Naive thymus-derived CD8-positive, alpha-beta T cell (primary cell): Measurements from ENCODE around the gene REG4. TPM values are rescaled to one million over a fixed set of nuclear protein-coding genes. Genes with fewer than 3 reads are reported as not detected.

Experiments used
- ATAC-seq, 2 donors: fragments of 150-1000 bp; cut with Tn5 transposase in 1 of 2; sonication (Bioruptor Pico), chemical (Tn5 transposase) in 1 of 2; 1 replicate in 1 of 2; 2 replicates in 1 of 2; pipeline ENCODE4 v1.10.0; 2021; ENCODE audit warnings: mild to moderate bottlenecking in 2 of 2, moderate library complexity in 2 of 2
- POLR2A ChIA-PET: fragments of 350-600 bp; sonication (Branson Sonifier 250); formaldehyde crosslinking; loops from one replicate; lab custom pipeline; 2021; ENCODE audit warnings: antibody characterized with exemption; lab: Charles Lee
- DNase-seq, 10 donors: peaks; one replicate each; pipeline versions ENCODE4 v3.0.0 to v3.0.0-alpha.2; 2020 to 2022
- H3K27ac Mint-ChIP-seq, 10 donors: one replicate each; pipeline ENCODE4 v1.8.0; 2020 to 2022; ENCODE audit warnings: mild to moderate bottlenecking in 10 of 10, mixed read lengths in 10 of 10, moderate library complexity in 4 of 10, inconsistent platforms in 1 of 10
- H3K27me3 Mint-ChIP-seq, 5 donors: one replicate each; pipeline ENCODE4 v1.8.0; 2021 to 2022; ENCODE audit warnings: mixed read lengths in 5 of 5
- H3K36me3 Mint-ChIP-seq, 3 donors: one replicate each; pipeline ENCODE4 v1.8.0; 2020 to 2022; ENCODE audit warnings: mixed read lengths in 3 of 3, mild to moderate bottlenecking in 2 of 3, inconsistent platforms in 1 of 3
- H3K4me1 Mint-ChIP-seq, 4 donors: one replicate each; pipeline ENCODE4 v1.8.0; 2021 to 2022; ENCODE audit warnings: mixed read lengths in 4 of 4
- H3K4me3 Mint-ChIP-seq, 10 donors: one replicate each; pipeline ENCODE4 v1.8.0; 2020 to 2022; ENCODE audit warnings: mild to moderate bottlenecking in 10 of 10, mixed read lengths in 10 of 10, moderate library complexity in 6 of 10, inconsistent platforms in 1 of 10
- H3K9me3 Mint-ChIP-seq, 9 donors: one replicate each; pipeline ENCODE4 v1.8.0; 2020 to 2022; ENCODE audit warnings: mixed read lengths in 9 of 9, mild to moderate bottlenecking in 3 of 9, inconsistent platforms in 1 of 9, moderate library complexity in 1 of 9
- polyA plus RNA-seq, 3 donors: library from polyadenylated mRNA; unstranded; fragments of 300-500 nt; fragmentation: Illumina TruSeq; gene quantifications; one replicate each; pipeline ENCODE4 v1.2.3, GENCODE V29; 2021
- total RNA-seq, 8 experiments: library from RNA in 2 of 8; stranded (reverse) in 2 of 8; gene quantifications; one replicate each; pipeline ENCODE4 v1.2.3 and lab custom pipeline; 2021 to 2026

REG4 gene
- total and polyA plus RNA-seq, 5 experiments from 2014 or later = 15.0 to 63.0 (median 18.1) TPM

DNA sequence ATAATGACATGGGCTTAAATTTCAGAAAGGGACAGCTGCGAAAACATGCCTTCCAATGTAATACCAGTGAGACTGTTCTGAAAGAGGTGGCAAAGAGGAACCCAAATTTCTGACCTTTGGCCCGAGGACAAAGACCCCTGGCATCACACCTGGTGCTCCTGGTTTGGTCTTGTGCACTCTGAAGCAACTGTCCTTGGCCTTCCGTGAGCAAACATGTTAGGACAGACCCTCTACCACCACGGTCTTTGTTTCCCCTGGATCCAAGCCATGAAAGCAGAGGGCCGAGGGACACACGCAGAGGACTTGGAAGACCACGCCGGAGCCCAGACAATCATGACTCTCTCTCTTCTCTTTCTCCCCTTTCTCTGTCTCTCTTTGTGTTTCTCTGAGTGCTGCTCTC, 6.0 kb downstream of the REG4 start:
- peaks cover 3 to 14% (median 7%) of the 10 kb centered on the region in 4 donors for H3K4me1 Mint-ChIP-seq
- no peak overlapping the region for H3K4me3 Mint-ChIP-seq
- H3K36me3 Mint-ChIP-seq = no peaks in the 10 kb centered on the region
- no peaks in the 10 kb centered on the region for H3K9me3 Mint-ChIP-seq
- DNase-seq (no peak), ATAC-seq (no peak)
- POLR2A ChIA-PET = no interaction called here
- peak overlapping the region in 1 of 10 donors; percentile 18 for H3K27ac Mint-ChIP-seq
- peaks cover 6 to 26% (median 9%) of the 10 kb centered on the region in 5 donors for H3K27me3 Mint-ChIP-seq

DNA sequence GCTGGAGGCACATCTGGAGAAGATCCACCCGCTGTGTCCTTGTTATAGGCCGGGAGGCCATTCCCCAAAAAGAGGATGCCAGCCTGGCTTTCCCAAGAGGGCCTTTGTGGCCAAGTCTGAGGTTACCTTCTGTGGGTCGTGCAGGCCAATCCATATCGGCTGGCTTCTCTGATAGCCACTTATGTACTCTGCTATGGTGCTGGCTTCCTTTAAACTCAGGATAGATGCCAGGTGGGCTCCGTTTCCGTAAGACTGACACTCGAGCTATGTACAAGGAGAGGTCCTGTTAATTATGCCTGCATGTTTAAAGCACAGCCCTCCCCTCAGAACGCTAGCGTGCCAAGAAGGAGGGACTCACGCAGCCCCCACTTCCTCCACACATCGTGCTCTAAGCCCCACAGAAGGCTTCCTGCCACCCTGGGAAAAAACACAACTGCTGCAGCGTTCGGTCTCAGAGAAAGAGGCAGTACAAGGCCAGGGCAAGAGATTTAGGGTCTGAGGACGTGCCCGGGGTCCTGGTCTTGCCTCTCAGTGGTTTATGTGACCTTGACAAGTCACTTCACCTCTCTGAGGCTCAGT, 11.6 kb downstream of the REG4 start:
- Mint-ChIP-seq H3K9me3 (no peaks in the 10 kb centered on the region), H3K4me3 (peak overlapping the region; percentile 62 to 87 (median 80))
- peak in 9 of 10 donors; percentile 4 to 71 (median 48) for DNase-seq

DNA sequence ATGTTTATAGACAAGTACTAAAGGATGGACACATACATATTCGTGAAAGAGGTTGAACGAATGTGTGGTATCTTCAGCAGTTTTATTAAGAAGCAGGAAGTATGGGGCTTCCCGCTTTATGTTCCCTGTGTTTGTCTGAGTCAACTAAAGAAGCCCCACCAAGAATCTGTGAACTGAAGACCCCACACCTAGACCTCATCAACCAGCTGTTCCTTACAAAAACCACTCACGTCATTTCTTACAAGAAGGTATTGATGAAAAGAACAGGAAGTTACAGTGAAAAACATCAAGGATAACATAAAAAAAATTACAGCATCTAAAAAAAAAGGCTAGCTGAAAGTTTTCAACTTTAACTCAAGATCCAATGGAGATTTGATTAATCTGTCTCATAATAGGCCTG, 12.3 kb downstream of the REG4 start:
- Mint-ChIP-seq H3K27me3 (no peaks in the 10 kb centered on the region), H3K4me1 (peaks cover 19 to 47% (median 32%) of the 10 kb centered on the region in 4 donors), H3K27ac (peak overlapping the region; percentile 84 to 97 (median 94)), H3K9me3 (no peaks in the 10 kb centered on the region), H3K4me3 (peak overlapping the region; percentile 62 to 87 (median 80)), H3K36me3 (peaks cover 0 to 27% (median 9%) of the 10 kb centered on the region in 3 donors)
- POLR2A ChIA-PET = interaction anchor here (0.6 to 2.0 kb wide), 2 partner anchors 10 to 33 kb away, joined by 3 to 11 read pairs; no protein-coding TSS in a partner anchor
- peak in 6 of 10 donors; percentile 1 to 53 (median 24) for DNase-seq
- peak; percentile 38 to 69 for ATAC-seq

More for the DNA sequence above, 11.6 kb downstream of the REG4 start:
- peak overlapping the region; percentile 84 to 97 (median 94) for H3K27ac Mint-ChIP-seq
- H3K27me3 Mint-ChIP-seq = no peaks in the 10 kb centered on the region
- POLR2A ChIA-PET = interaction anchor here (2.0 kb wide), 1 partner anchor 9 kb away, joined by 11 read pairs; no protein-coding TSS in a partner anchor
- peak; percentile 82 to 91 for ATAC-seq
- peaks cover 19 to 47% (median 32%) of the 10 kb centered on the region in 4 donors for H3K4me1 Mint-ChIP-seq
- H3K36me3 Mint-ChIP-seq = peaks cover 0 to 20% (median 6%) of the 10 kb centered on the region in 3 donors

DNA sequence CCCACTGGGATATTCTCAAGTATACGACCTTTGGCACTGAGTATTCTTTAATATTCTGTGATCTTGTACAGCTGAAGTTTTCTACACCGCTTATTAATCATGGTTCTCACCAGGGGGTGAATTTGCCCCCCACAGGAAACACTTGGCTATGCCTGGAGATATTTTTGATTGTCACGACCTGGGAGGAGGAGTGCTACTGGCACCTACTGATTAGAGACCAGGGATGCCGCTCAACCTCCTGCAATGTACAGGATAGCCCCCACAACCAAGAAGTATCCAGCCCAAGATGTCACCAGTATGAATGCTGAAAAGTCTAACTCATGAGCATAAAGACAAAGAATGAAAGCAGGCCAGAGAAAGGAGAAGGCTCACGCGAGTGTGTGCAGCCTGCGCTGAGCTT, 13.7 kb downstream of the REG4 start:
- ATAC-seq = no peak
- peaks cover 19 to 47% (median 32%) of the 10 kb centered on the region in 4 donors for H3K4me1 Mint-ChIP-seq
- no peaks in the 10 kb centered on the region for H3K9me3 Mint-ChIP-seq
- H3K4me3 Mint-ChIP-seq = peak overlapping the region in 7 of 10 donors; percentile 4 to 77 (median 24)
- H3K27ac Mint-ChIP-seq = peak overlapping the region; percentile 22 to 97 (median 90)
- POLR2A ChIA-PET = no interaction called here
- peaks cover 0 to 40% (median 19%) of the 10 kb centered on the region in 3 donors for H3K36me3 Mint-ChIP-seq
- no peak for DNase-seq
- no peaks in the 10 kb centered on the region for H3K27me3 Mint-ChIP-seq

DNA sequence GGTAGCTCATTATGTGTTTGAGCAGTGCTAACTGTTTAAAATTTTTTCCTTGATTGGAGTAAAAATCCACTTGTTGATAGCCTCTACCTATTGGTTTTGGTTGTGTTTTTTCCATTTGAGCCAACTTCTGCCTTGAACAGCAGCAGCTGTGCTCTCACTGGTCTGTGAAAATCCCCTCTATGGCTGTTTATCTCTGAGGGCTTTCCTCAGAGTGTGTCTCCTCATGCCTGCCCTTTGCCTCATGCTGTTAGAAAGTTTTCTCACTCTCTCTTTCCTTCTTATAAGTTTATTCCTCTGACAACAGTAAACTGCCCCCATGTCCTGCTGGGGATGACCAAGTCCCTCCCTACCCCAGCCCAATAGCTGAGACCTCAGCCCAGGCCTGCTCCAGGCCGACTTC, 14.1 kb downstream of the REG4 start:
- DNase-seq = no peak
- Mint-ChIP-seq H3K4me1 (peaks cover 19 to 47% (median 32%) of the 10 kb centered on the region in 4 donors), H3K36me3 (peaks cover 0 to 40% (median 19%) of the 10 kb centered on the region in 3 donors), H3K27me3 (no peaks in the 10 kb centered on the region), H3K27ac (peak overlapping the region; percentile 3 to 97 (median 90)), H3K4me3 (peak overlapping the region in 1 of 10 donors; percentile 28), H3K9me3 (no peaks in the 10 kb centered on the region)
- no peak for ATAC-seq
- POLR2A ChIA-PET = no interaction called here

DNA sequence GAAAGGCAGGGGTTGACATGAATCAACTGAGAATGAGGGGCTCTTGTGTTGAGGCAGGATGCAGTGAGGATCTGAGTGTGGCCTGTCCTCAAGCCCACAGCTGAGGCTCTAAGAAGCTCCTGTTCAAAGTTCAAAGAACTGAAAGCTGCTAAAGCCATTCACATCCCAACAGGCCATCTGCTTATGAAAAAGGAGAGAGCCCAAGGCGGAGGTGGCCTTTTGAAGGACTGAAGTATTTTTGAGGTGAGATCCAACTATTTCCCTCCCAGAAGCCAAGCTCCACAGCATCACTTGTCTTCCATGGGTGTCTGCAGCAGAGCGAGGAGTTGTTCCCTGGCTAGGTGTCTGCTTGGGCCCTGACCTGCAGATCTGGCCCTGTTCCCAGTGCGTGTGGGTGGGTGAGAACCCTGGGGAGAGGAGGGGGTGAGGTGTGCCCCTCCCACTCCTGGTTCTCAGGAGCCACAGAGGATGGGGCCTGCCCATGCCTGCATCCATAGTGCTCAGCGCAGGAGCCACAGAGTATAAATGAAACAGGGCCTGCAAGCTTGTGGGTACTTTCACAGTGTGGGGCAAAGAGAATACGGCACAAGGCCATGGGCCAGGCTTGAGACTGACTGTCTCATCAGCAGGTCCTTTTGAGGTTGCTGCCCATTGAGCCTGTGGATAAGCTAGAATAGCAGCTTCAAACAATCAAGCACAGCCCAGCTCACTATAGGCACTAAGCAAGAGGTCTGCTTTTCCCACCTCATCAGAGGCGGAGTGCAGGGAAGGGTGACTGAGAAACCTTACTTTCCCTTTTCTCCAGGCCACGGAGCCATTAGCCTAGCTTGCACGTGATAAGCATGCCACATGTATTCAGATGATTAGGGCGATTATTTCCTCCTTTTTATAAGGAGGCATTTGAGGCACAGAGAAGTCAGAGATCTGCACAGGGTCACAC, 15.7 kb downstream of the REG4 start:
- Mint-ChIP-seq H3K4me1 (peaks cover 19 to 43% (median 29%) of the 10 kb centered on the region in 4 donors), H3K36me3 (peaks cover 0 to 40% (median 19%) of the 10 kb centered on the region in 3 donors)

DNA sequence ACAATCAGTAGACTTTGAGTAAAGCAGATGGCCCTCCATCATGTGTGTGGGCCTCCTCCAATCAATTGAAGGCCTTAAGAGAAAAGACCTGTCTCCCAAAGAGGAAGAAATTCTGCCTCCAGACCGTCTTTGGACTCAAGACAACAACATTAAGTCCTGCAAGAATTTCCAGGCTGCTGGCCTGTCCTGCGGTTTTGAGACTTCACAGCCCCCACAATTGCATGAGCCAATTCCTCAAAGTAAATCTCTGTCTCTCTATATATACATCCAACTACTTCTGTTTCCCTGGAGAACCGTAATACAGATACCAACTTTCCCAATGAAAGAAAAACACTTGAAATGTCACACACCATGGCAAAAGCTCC, 16.4 kb downstream of the REG4 start:
- ATAC-seq (no peak), DNase-seq (no peak)
- Mint-ChIP-seq H3K4me1 (peaks cover 14 to 36% (median 24%) of the 10 kb centered on the region in 4 donors), H3K4me3 (no peak overlapping the region), H3K27ac (peak overlapping the region in 4 of 10 donors; percentile 8 to 97 (median 66)), H3K36me3 (peaks cover 0 to 40% (median 19%) of the 10 kb centered on the region in 3 donors), H3K27me3 (peaks cover 0 to 12% (median 0%) of the 10 kb centered on the region in 5 donors), H3K9me3 (no peaks in the 10 kb centered on the region)
- POLR2A ChIA-PET = no interaction called here

More for the DNA sequence above, 15.7 kb downstream of the REG4 start:
- POLR2A ChIA-PET = interaction anchor here (0.6 kb wide), 1 partner anchor 669 kb away, joined by 3 read pairs; no protein-coding TSS in a partner anchor
- no peak overlapping the region for H3K4me3 Mint-ChIP-seq
- no peaks in the 10 kb centered on the region for H3K9me3 Mint-ChIP-seq
- ATAC-seq = no peak
- H3K27me3 Mint-ChIP-seq = peaks cover 0 to 6% (median 0%) of the 10 kb centered on the region in 5 donors
- no peak for DNase-seq
- H3K27ac Mint-ChIP-seq = peak overlapping the region in 7 of 10 donors; percentile 8 to 97 (median 25)

DNA sequence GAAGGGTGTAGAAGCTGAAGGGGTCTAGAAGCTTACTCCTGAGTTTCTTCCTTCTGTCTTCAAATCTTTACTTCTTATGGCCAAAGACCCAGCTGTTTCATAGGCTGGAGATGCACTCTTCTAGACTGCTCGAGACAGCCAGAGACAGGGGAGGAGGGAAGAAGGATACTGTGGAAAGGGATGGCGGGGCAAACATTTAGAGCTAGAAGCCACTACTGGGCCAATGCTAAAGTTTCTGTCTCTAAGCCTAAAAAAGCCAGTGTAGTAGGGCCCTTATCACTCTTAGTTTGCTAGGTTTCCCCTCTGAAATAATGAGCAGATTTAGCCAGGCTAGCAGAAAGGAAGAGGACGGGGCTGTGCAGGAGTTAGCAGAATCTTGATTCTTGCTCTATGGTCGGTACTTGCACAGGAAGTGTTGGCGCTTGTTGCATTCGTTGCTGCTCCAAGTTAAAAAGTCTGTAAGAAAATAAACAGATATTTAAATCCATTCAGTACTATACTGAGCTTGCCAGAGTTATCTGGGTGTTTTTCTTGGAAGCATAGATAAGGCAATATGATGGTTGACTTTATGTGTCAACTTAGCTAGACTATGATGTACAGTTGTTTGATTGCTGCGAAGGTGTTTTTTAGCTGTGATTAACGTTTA, 16.9 kb downstream of the REG4 start:
- H3K9me3 Mint-ChIP-seq = no peaks in the 10 kb centered on the region
- peaks cover 0 to 40% (median 19%) of the 10 kb centered on the region in 3 donors for H3K36me3 Mint-ChIP-seq
- DNase-seq (no peak), ATAC-seq (no peak)
- POLR2A ChIA-PET = no interaction called here
- H3K27ac Mint-ChIP-seq = no peak overlapping the region
- no peak overlapping the region for H3K4me3 Mint-ChIP-seq
- peaks cover 0 to 14% (median 0%) of the 10 kb centered on the region in 5 donors for H3K27me3 Mint-ChIP-seq
- H3K4me1 Mint-ChIP-seq = peaks cover 12 to 31% (median 21%) of the 10 kb centered on the region in 4 donors

DNA sequence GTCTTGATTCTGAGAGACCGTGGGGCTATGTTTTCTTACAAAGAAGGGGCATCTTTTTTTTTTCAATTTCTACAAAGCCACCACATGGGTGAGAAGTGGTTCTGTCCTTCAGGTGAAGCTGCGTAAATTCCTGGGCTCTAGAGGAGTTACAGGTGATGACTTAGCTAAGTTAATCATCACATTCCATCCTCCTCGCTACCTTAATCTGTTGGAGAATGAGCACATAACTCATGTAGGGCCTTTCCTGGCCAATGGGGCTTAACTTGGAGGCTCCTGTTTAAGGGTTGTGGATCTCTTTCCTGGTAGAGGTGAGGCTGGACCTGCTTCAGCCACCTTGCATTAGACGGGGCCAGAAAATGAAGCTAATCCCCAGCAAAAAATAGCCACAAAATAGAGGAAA, 19.9 kb downstream of the REG4 start:
- H3K9me3 Mint-ChIP-seq = no peaks in the 10 kb centered on the region
- DNase-seq (no peak), ATAC-seq (no peak)
- H3K4me1 Mint-ChIP-seq = peaks cover 0 to 10% (median 4%) of the 10 kb centered on the region in 4 donors
- no peak overlapping the region for H3K4me3 Mint-ChIP-seq
- POLR2A ChIA-PET = no interaction called here
- H3K27me3 Mint-ChIP-seq = peaks cover 0 to 14% (median 0%) of the 10 kb centered on the region in 5 donors
- peaks cover 0 to 35% (median 19%) of the 10 kb centered on the region in 3 donors for H3K36me3 Mint-ChIP-seq
- H3K27ac Mint-ChIP-seq = no peak overlapping the region

DNA sequence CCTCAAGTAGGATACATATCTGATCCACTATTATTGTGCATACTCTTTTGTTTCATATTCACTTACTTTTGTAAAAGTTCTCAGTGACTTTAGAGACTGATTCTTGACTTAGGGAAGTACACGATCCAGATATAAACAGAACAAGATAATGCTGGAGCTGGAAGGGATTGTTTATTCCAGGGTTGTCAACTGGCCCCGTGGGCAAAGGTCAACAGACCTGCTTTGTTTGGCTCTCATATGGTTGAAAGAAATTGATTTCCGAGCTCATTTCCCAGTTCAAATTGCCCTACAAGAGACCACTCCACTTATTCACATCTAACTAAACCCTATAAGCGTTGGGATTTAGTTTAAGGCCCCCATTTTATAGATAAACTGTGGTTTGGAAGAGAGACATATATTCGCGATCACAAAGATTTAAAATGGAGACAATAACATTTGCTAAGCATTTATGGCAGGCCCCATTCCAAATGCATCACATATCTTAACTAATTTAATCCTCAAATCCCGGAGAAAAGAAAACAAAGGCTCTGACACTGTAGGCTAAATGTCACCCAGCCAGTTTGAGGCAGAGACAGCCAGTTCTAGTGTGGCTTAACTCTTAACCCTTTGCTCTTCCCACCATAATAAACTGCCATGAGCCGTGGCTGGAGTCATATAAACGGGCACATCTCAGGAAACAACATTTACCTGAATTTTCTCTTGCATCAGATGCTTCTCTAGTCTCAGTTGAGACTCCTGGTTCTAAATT, 20.6 kb downstream of the REG4 start:
- Mint-ChIP-seq H3K27ac (no peak overlapping the region), H3K4me3 (no peak overlapping the region), H3K9me3 (no peaks in the 10 kb centered on the region), H3K27me3 (peaks cover 0 to 14% (median 0%) of the 10 kb centered on the region in 5 donors), H3K36me3 (peaks cover 0 to 30% (median 19%) of the 10 kb centered on the region in 3 donors), H3K4me1 (peaks cover 0 to 7% (median 2%) of the 10 kb centered on the region in 4 donors)
- ATAC-seq (no peak), DNase-seq (no peak)
- POLR2A ChIA-PET = no interaction called here

DNA sequence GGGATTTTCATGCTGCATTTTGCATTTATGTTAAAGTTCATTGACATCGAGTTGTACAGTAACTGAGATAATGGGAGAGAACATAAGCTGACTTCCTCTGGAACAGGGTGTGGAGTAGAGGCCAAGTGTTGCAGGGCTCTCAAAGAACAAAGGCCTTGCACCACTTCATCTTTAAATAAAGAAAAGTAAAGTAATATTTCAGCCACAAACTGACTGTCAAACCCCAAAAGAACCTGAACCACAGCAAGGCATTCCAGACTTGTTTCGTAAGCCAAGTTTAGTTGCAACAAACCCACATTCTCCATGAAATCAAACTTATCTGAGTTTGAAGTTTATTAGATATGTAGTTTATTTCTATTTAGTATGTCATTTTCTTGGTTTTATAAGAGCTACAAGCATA, 23.5 kb downstream of the REG4 start:
- peaks cover 0 to 14% (median 0%) of the 10 kb centered on the region in 5 donors for H3K27me3 Mint-ChIP-seq
- no peak overlapping the region for H3K4me3 Mint-ChIP-seq
- ATAC-seq (no peak), DNase-seq (no peak)
- POLR2A ChIA-PET = interaction anchor here (0.6 kb wide), 1 partner anchor 27 kb away, joined by 3 read pairs; no protein-coding TSS in a partner anchor
- no peak overlapping the region for H3K27ac Mint-ChIP-seq
- no peaks in the 10 kb centered on the region for H3K4me1 Mint-ChIP-seq
- H3K36me3 Mint-ChIP-seq = peaks cover 0 to 1% (median 0%) of the 10 kb centered on the region in 3 donors
- no peaks in the 10 kb centered on the region for H3K9me3 Mint-ChIP-seq
